Thymus (tissue), 11 donors: Measurements from ENCODE around the gene SARS2. TPM values are rescaled to one million over a fixed set of nuclear protein-coding genes. Genes with fewer than 3 reads are reported as not detected.
A peak's percentile ranks its signal among the peaks of the same experiment; 100 is the strongest.

ENCODE experiments used
- DNase-seq, 9 donors: peaks; one replicate each; pipeline ENCODE4 v3.0.0-alpha.2; 2013; ENCODE audit warnings: low spot score in 9 of 9, low read depth in 6 of 9, missing footprints in 1 of 9
- H3K27ac ChIP-seq, 2 donors: one replicate each; pipeline ENCODE4 v1.5.1; 2013; ENCODE audit warnings: control low read depth in 1 of 2, low read depth in 1 of 2, low read length in 1 of 2, mild to moderate bottlenecking in 1 of 2, moderate library complexity in 1 of 2
- H3K27me3 ChIP-seq, 2 donors: one replicate each; pipeline ENCODE4 v1.5.1; 2013; ENCODE audit warnings: low read length in 1 of 2; ENCODE audit not compliant: control insufficient read depth in 2 of 2, insufficient read depth in 1 of 2
- H3K36me3 ChIP-seq, 2 donors: one replicate each; pipeline ENCODE4 v1.5.1; 2013; ENCODE audit warnings: low read length in 1 of 2, mild to moderate bottlenecking in 1 of 2, moderate library complexity in 1 of 2; ENCODE audit not compliant: control insufficient read depth in 2 of 2, insufficient read depth in 2 of 2
- H3K4me1 ChIP-seq, 2 donors: one replicate each; pipeline ENCODE4 v1.5.1; 2013; ENCODE audit warnings: low read length in 2 of 2; ENCODE audit not compliant: control insufficient read depth in 2 of 2, insufficient read depth in 2 of 2
- H3K4me3 ChIP-seq, 2 donors: one replicate each; pipeline ENCODE4 v1.5.1; 2013; ENCODE audit warnings: low read length in 2 of 2, control low read depth in 1 of 2, mild to moderate bottlenecking in 1 of 2
- H3K9me3 ChIP-seq, 2 donors: one replicate each; pipeline ENCODE4 v1.5.1; 2013; ENCODE audit warnings: low read length in 1 of 2, mild to moderate bottlenecking in 1 of 2; ENCODE audit not compliant: control insufficient read depth in 2 of 2, insufficient read depth in 1 of 2
- WGBS: extraction: QIAGEN DNeasy Blood & Tissue Kit; methylation state at CpG from one replicate; pipeline ENCODE4 v1.1.7; 2013; 5-methylcytosine and 5-hydroxymethylcytosine counted together
- polyA plus RNA-seq: library from polyadenylated mRNA; stranded (reverse); fragments of 200-250 nt; gene quantifications from one replicate; pipeline ENCODE4 v1.2.3, GENCODE V29; 2013
- total RNA-seq: library from RNA; stranded (reverse); fragments of 120-200 nt; gene quantifications from one replicate; pipeline ENCODE4 v1.2.4, GENCODE V29; 2013
- donor health status: healthy.

Gene SARS2
- total and polyA plus RNA-seq, 2 donors, result 15.0 to 30.9 TPM

GRCh38 chr19:38952395-38953165 is 22.0 kb upstream of the SARS2 start:
- H3K27ac ChIP-seq, result no peak overlapping the region
- H3K27me3 ChIP-seq, result peaks cover 9 to 25% of the 10 kb centered on the region in 2 donors
- WGBS, result 72% methylated on average over 13 of the region's 13 CpGs
- H3K4me3 ChIP-seq, result no peak overlapping the region
- H3K4me1 ChIP-seq, result peaks cover 3 to 4% of the 10 kb centered on the region in 2 donors
- peaks cover 2 to 10% of the 10 kb centered on the region in 2 donors for H3K9me3 ChIP-seq
- no peaks in the 10 kb centered on the region for H3K36me3 ChIP-seq
- DNase-seq, result peak in 2 of 9 donors; percentile 32 to 54

DNA sequence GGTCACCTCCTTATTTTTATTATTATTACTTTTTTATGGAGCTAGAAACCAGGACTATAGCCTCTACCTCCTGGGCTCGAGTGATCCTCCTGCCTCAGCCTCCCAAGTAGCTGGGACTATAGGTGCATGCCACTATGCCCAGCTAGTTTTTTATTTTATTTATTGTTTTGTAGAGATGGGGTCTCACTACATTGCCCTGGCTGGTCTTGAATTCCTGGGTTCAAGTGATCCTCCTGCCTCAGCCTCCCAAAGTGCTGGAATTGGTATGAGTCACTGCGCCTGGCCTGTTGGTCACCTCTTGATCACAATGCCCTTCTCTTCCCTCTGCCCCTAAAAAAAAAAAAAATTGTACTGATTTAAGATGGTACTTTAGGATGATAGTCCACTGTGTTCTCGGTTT is 20.6 kb upstream of the SARS2 start:
- 79% methylated on average over 3 of the region's 3 CpGs for WGBS
- Histone ChIP-seq H3K27ac (no peak overlapping the region), H3K4me3 (no peak overlapping the region), H3K9me3 (peaks cover 2 to 10% of the 10 kb centered on the region in 2 donors), H3K4me1 (peaks cover 3 to 4% of the 10 kb centered on the region in 2 donors), H3K36me3 (no peaks in the 10 kb centered on the region), H3K27me3 (peaks cover 9 to 25% of the 10 kb centered on the region in 2 donors)
- no peak for DNase-seq

GRCh38 chr19:38949580-38950367 is 19.2 kb upstream of the SARS2 start:
- H3K4me3 ChIP-seq, result peak overlapping the region in 1 of 2 donors; percentile 11
- H3K36me3 ChIP-seq, result no peaks in the 10 kb centered on the region
- peak overlapping the region in 1 of 2 donors; percentile 18 for H3K27ac ChIP-seq
- DNase-seq, result peak in 7 of 9 donors; percentile 37 to 82 (median 73)
- 10% methylated on average over 72 of the region's 72 CpGs for WGBS
- H3K9me3 ChIP-seq, result peaks cover 2 to 10% of the 10 kb centered on the region in 2 donors
- peaks cover 9 to 25% of the 10 kb centered on the region in 2 donors for H3K27me3 ChIP-seq
- peaks cover 3 to 4% of the 10 kb centered on the region in 2 donors for H3K4me1 ChIP-seq

- WGBS, result 85% methylated on average over 11 of the region's 11 CpGs
- peaks cover 2 to 10% of the 10 kb centered on the region in 2 donors for H3K9me3 ChIP-seq
- no peaks in the 10 kb centered on the region for H3K36me3 ChIP-seq
- no peak overlapping the region for H3K4me3 ChIP-seq
- H3K27me3 ChIP-seq, result peaks cover 9 to 22% of the 10 kb centered on the region in 2 donors
- DNase-seq, result no peak
- H3K27ac ChIP-seq, result no peak overlapping the region
- H3K4me1 ChIP-seq, result peaks cover 3 to 4% of the 10 kb centered on the region in 2 donors
These were observed 15.9 kb upstream of the SARS2 start for GRCh38 chr19:38946229-38947010.

DNA sequence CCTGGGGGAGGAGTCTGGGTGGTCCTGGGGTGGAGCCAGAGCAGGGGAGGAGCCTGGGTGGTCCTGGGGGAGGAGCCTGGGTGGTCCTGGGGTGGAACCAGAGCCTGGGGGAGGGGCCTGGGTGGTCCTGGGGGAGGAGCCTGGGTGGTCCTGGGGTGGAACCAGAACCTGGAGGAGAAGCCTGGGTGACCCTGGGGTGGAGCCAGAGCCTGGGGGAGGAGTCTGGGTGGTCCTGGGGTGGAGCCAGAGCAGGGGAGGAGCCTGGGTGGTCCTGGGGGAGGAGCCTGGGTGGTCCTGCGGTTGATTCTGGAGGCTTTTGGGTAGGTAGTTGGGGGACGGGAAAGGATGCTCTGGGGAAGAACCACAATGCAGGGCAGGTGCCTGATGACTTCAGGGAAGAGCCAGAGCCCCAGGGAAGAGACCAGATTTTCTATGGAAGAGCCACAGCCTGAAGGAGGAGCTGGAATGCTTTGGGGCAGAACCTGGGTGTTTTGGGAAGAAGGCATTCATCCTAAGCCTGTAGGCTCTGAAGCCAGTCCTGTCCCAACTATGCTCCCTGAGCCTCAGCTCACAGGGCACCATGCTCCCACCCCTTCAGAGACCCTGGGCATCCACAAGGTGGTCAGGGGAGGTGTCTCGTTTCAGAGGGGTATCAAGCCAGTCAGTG is 15.1 kb upstream of the SARS2 start:
- Histone ChIP-seq H3K27ac (no peak overlapping the region), H3K9me3 (peaks cover 2 to 10% of the 10 kb centered on the region in 2 donors), H3K4me1 (peaks cover 3 to 4% of the 10 kb centered on the region in 2 donors), H3K4me3 (no peak overlapping the region), H3K27me3 (peaks cover 9 to 20% of the 10 kb centered on the region in 2 donors), H3K36me3 (no peaks in the 10 kb centered on the region)
- 91% methylated on average over 3 of the region's 3 CpGs for WGBS
- no peak for DNase-seq

GRCh38 chr19:38944981-38945506 is 14.5 kb upstream of the SARS2 start:
- peaks cover 2 to 7% of the 10 kb centered on the region in 2 donors for H3K9me3 ChIP-seq
- no peak for DNase-seq
- H3K4me3 ChIP-seq, result no peak overlapping the region
- WGBS, result 88% methylated on average over 12 of the region's 12 CpGs
- H3K27ac ChIP-seq, result no peak overlapping the region
- no peaks in the 10 kb centered on the region for H3K36me3 ChIP-seq
- H3K27me3 ChIP-seq, result peaks cover 4 to 13% of the 10 kb centered on the region in 2 donors
- H3K4me1 ChIP-seq, result peaks cover 0 to 3% of the 10 kb centered on the region in 2 donors

GRCh38 chr19:38942471-38943181 is 12.1 kb upstream of the SARS2 start:
- 97% methylated on average over 20 of the region's 20 CpGs for WGBS

GRCh38 chr19:38941979-38942378 is 11.4 kb upstream of the SARS2 start:
- H3K4me3 ChIP-seq, result no peak overlapping the region
- no peaks in the 10 kb centered on the region for H3K9me3 ChIP-seq
- H3K27ac ChIP-seq, result no peak overlapping the region
- DNase-seq, result no peak
- H3K27me3 ChIP-seq, result no peaks in the 10 kb centered on the region
- no peaks in the 10 kb centered on the region for H3K4me1 ChIP-seq
- over 99% methylated on average over 2 of the region's 2 CpGs for WGBS
- no peaks in the 10 kb centered on the region for H3K36me3 ChIP-seq

More at GRCh38 chr19:38942471-38943181, 12.1 kb upstream of the SARS2 start:
- Histone ChIP-seq H3K9me3 (no peaks in the 10 kb centered on the region), H3K27ac (no peak overlapping the region), H3K27me3 (no peaks in the 10 kb centered on the region), H3K4me1 (no peaks in the 10 kb centered on the region), H3K4me3 (no peak overlapping the region), H3K36me3 (no peaks in the 10 kb centered on the region)
- no peak for DNase-seq
